Neural crest cell (in vitro differentiated cells): ENCODE data around the gene TP53. TPM values are rescaled to one million over a fixed set of nuclear protein-coding genes. Genes with fewer than 3 reads are reported as not detected.

Source experiments
- DNase-seq: peaks from one replicate; pipeline ENCODE4 v3.0.0; 2021; ENCODE audit warnings: low read depth, mixed read lengths, low spot score
- H3K27ac Mint-ChIP-seq: one replicate; pipeline ENCODE4 v1.8.0; 2021; ENCODE audit warnings: mild to moderate bottlenecking, mixed read lengths; ENCODE audit not compliant: unreplicated experiment
- H3K27me3 Mint-ChIP-seq: 2 replicates; pipeline ENCODE4 v1.8.0; 2021; ENCODE audit warnings: low read depth, mild to moderate bottlenecking, mixed read lengths
- H3K36me3 Mint-ChIP-seq: 2 replicates; pipeline ENCODE4 v1.8.0; 2021; ENCODE audit warnings: low read depth, mild to moderate bottlenecking, mixed read lengths
- H3K4me1 Mint-ChIP-seq: 2 replicates; pipeline ENCODE4 v1.8.0; 2021; ENCODE audit warnings: mixed read lengths
- H3K4me3 Mint-ChIP-seq: one replicate; pipeline ENCODE4 v1.8.0; 2021; ENCODE audit warnings: mild to moderate bottlenecking, mixed read lengths
- H3K9me3 Mint-ChIP-seq: 2 replicates; pipeline ENCODE4 v1.8.0; 2021; ENCODE audit warnings: mixed read lengths
- total RNA-seq: library from RNA; stranded (reverse); gene quantifications from 2 replicates; pipeline ENCODE4 v1.2.1, GENCODE V29; 2021
- TF ChIP-seq, protein P1 (sequence below): fragments of 200-600 bp; sonication (generic); conservative IDR thresholded peaks from 2 replicates; pipeline ENCODE4 v1.5.0; 2021; ENCODE audit warnings: antibody characterized with exemption, mild to moderate bottlenecking

TP53 gene
- total RNA-seq, 1 donor from 2014 or later: 135 TPM

DNA sequence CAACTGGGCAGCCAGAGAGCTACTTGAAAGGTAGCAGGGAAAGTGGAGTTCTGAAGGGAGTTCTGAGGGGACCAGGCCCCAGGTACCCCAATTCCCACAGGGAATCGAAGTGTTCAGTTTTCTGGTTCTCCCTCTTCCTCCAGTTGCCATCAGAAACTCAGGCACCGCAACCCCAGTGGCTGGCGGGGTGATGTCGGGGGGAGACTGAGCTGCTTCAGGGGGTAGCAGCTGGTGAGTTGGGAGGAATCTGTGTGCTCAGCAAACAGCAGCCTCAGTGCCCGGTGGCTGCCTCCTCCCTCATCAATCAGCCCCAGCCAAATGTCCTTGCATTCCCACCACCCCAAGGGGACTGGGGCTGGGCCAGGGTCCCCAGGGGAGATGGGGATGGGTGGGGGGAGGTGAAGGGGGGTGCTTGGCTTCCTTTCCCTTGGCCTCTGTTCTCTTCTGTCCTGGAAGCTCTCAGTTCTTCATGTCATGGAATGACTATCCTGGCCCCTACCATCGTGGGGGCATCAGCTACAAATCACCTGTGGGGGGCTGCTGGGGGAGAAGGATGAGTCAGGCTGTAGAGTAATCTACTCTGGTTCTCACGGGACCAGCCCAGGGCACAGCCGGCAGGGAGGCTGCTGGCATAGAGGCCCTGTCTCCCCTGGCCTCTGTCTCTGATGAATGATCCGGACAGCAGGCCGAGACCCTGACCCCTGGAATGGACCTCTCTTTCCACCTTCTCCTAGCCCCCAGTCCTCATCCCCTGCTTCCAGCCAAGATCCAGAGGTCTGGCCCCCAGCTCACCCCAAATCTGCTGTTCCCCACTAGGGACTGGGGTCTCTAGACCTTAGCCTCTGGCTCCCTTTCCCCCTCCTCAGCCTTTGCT lies 27.7 kb upstream of the TP53 start:
- Mint-ChIP-seq H3K4me3 (peak overlapping the region; percentile 79), H3K4me1 (peaks cover 66% of the 10 kb centered on the region), H3K9me3 (no peaks in the 10 kb centered on the region), H3K27ac (no peak overlapping the region), H3K36me3 (peaks cover 4% of the 10 kb centered on the region), H3K27me3 (peaks cover 39% of the 10 kb centered on the region)
- TF ChIP-seq, protein P1, sequence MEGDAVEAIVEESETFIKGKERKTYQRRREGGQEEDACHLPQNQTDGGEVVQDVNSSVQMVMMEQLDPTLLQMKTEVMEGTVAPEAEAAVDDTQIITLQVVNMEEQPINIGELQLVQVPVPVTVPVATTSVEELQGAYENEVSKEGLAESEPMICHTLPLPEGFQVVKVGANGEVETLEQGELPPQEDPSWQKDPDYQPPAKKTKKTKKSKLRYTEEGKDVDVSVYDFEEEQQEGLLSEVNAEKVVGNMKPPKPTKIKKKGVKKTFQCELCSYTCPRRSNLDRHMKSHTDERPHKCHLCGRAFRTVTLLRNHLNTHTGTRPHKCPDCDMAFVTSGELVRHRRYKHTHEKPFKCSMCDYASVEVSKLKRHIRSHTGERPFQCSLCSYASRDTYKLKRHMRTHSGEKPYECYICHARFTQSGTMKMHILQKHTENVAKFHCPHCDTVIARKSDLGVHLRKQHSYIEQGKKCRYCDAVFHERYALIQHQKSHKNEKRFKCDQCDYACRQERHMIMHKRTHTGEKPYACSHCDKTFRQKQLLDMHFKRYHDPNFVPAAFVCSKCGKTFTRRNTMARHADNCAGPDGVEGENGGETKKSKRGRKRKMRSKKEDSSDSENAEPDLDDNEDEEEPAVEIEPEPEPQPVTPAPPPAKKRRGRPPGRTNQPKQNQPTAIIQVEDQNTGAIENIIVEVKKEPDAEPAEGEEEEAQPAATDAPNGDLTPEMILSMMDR: no peak
- DNase-seq: no peak

DNA sequence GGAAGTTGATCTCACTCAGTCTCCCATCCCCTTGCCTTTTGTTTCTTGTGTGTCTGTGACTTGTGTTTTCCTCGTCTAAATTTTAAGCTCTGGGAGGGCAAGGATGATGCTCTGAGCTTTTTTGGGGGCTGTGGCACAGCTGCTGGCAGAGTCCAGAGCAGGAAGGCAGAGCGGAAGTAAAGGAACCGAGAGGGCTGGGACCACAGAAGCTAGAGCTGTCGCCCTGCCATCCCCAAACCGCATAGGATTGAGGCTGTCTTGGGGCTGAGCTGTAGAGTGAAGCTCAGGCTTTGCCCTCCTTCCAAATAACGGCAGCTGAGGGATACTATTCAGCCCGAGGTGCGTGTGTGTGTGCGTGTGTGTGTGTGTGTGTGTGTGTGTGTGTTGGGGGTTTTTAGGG lies 26.5 kb upstream of the TP53 start:
- Mint-ChIP-seq H3K27me3 (peaks cover 27% of the 10 kb centered on the region), H3K27ac (no peak overlapping the region), H3K36me3 (peaks cover 4% of the 10 kb centered on the region), H3K9me3 (no peaks in the 10 kb centered on the region), H3K4me1 (peaks cover 65% of the 10 kb centered on the region), H3K4me3 (peak overlapping the region; percentile 38)
- TF ChIP-seq, protein P1: no peak
- no peak for DNase-seq

DNA sequence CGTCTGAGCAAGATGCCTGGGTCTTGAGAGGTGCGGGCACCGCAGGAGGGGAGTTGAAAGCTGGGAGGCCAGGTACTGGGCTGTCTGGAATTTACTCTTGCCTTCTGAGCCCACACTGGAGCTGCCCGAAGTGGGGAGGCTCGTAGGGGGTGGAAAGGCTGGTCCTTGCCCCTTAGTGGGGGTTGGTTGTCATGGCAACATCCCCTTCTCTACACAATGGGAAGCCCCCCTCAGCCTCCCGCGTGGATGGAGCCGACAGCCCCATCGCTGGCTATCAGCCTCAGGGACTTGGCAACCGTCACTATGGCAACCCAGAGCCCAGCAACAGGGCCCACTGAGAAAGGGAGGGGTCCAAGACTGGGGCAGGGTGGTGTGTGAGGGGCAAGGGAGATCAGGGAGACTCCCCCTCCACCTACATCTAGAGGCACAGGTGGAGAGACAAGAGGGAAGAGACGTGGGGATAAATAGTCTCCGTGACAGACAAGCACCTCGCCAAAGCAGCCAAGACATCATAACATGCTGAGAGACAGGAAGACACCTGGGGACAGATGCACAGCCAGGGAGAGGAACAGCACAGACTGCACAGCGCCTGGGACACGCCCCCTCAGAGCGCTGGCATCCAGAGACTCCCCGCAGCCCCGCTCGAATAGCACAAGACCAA lies 25.0 kb upstream of the TP53 start:
- no peaks in the 10 kb centered on the region for H3K9me3 Mint-ChIP-seq
- H3K4me1 Mint-ChIP-seq: peaks cover 57% of the 10 kb centered on the region
- H3K36me3 Mint-ChIP-seq: peaks cover 4% of the 10 kb centered on the region
- TF ChIP-seq, protein P1: no peak
- peaks cover 14% of the 10 kb centered on the region for H3K27me3 Mint-ChIP-seq
- peak overlapping the region; percentile 79 for H3K4me3 Mint-ChIP-seq
- peak; percentile 58 for DNase-seq
- no peak overlapping the region for H3K27ac Mint-ChIP-seq

DNA sequence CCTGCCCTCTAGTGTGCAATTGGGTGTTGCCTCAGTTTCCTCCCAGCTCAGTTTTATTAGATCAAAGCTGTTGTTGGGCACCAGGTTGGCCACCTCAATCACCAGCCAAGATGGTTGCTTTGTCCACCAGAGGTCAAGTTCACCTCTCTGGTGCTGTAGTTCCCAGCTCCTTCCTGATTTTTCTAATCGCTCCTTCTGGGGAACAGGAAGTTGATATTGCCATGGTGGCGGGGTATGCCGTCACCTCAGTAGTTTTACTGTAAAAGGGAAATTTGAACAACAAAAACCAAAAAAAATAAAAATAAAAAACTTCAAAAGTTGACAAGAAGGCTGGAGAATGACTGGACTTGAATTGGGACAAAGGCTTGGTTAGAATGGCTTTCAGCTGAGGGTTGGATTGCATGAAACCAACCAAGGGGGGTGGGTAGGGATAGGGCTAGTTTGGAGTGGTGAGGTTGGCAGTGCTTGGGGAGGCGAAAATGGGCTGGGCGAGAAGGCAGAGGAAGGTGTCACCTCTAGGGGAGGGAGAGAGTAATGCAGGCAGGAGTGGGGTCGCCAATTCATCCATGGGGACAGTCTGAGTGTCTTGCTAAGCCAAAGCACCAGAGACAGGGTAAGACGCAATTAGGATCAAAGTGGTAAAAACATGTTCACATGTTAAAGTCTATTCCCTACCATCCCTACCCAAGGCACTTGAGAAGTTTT lies 23.9 kb upstream of the TP53 start:
- Mint-ChIP-seq H3K27me3 (peaks cover 12% of the 10 kb centered on the region), H3K36me3 (peaks cover 4% of the 10 kb centered on the region), H3K27ac (peak overlapping the region; percentile 57), H3K4me3 (peak overlapping the region; percentile 79), H3K9me3 (no peaks in the 10 kb centered on the region), H3K4me1 (peaks cover 56% of the 10 kb centered on the region)
- TF ChIP-seq, protein P1: peak; percentile 45
- no peak for DNase-seq

DNA sequence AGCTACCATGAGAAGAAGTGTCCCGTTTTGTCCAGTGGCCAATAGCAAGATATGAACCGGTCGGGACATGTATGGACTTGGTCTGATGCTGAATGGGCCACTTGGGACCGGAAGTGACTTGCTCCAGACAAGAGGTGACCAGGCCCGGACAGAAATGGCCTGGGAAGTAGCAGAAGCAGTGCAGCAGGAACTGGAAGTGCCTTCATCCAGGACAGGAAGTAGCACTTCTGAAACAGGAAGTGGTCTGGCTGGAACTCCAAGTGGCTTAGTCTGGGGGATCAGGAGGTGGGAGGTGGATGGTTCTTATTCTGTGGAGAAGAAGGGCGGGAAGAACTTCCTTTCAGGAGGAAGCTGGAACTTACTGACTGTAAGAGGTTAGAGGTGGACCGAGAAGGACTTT lies 23.0 kb upstream of the TP53 start:
- H3K4me3 Mint-ChIP-seq: peak overlapping the region; percentile 26
- peaks cover 4% of the 10 kb centered on the region for H3K36me3 Mint-ChIP-seq
- H3K27me3 Mint-ChIP-seq: peaks cover 14% of the 10 kb centered on the region
- H3K27ac Mint-ChIP-seq: peak overlapping the region; percentile 79
- H3K4me1 Mint-ChIP-seq: peaks cover 56% of the 10 kb centered on the region
- no peak for DNase-seq
- TF ChIP-seq, protein P1: no peak
- no peaks in the 10 kb centered on the region for H3K9me3 Mint-ChIP-seq
